Lower leg skin (tissue), 4 donors: ENCODE data around the gene RABEPK. TPM values are rescaled to one million over a fixed set of nuclear protein-coding genes. Genes with fewer than 3 reads are reported as not detected.

Experiments
- DNase-seq, 2 donors: peaks; one replicate each; pipeline ENCODE4 v3.0.0-alpha.2; 2019; ENCODE audit warnings: low spot score in 2 of 2
- H3K4me3 ChIP-seq: fragments of 200-600 bp; sonication (generic); 2 replicates; pipeline ENCODE4 v1.5.1; 2017; ENCODE audit warnings: mild to moderate bottlenecking, low read depth; ENCODE audit not compliant: poor library complexity, severe bottlenecking
- CTCF ChIP-seq, 3 donors: fragments of 450-650 bp; IDR thresholded peaks; one replicate each; pipeline ENCODE4 v1.5.1; 2016; ENCODE audit warnings: antibody characterized with exemption in 3 of 3, mild to moderate bottlenecking in 3 of 3, moderate library complexity in 2 of 3
- POLR2A ChIP-seq, 2 donors: fragments of 450-650 bp; IDR thresholded peaks; one replicate each; pipeline ENCODE4 v1.6.1; 2016 to 2017; ENCODE audit warnings: antibody characterized with exemption in 2 of 2, mild to moderate bottlenecking in 1 of 2, moderate library complexity in 1 of 2
- WGBS, 2 donors: methylation state at CpG; one replicate each; pipeline ENCODE4 v1.1.5; 2018; 5-methylcytosine and 5-hydroxymethylcytosine counted together
- intact Hi-C: fragments of 100-400 bp; cut with DNase I; formaldehyde crosslinking; loops from one replicate; pipeline ENCODE4 v1.15.0; 2023; ENCODE audit warnings: low total_unique reads
- total RNA-seq, 4 donors: library from RNA; depleted of rRNA; stranded (reverse); fragments of >200 nt; gene quantifications; one replicate each; pipeline ENCODE4 v1.1.0, GENCODE V29; 2016

The RABEPK gene
- total RNA-seq, 4 donors from 2014 or later = 12.3 to 17.9 (median 14.1) TPM

GRCh38 chr9:125277411-125277810 is 77.1 kb downstream of the RABEPK start:
- TF ChIP-seq CTCF (IDR thresholded peaks at IDR 0.05) = no peak
- no peak for TF ChIP-seq POLR2A (IDR thresholded peaks at IDR 0.05)
- intact Hi-C loops = no loop called here
- no peak overlapping the region for H3K4me3 ChIP-seq
- DNase-seq = no peak

GRCh38 chr9:125280945-125281344 is 80.6 kb downstream of the RABEPK start:
- no peak for TF ChIP-seq POLR2A (IDR thresholded peaks at IDR 0.05)
- no peak for TF ChIP-seq CTCF (IDR thresholded peaks at IDR 0.05)
- H3K4me3 ChIP-seq = no peak overlapping the region
- 52 to 62% methylated on average over 4 of the region's 4 CpGs for WGBS, 2 donors
- DNase-seq = no peak
- intact Hi-C loops = no loop called here

Other genes starting within 250 kb of the RABEPK start
- 1 to 10 TPM; 2.9 to 9.2 (median 5.8) TPM for gene SCAI, start 57.0 kb upstream of the RABEPK start, total RNA-seq
- gene PPP6C, start 10.7 kb upstream of the RABEPK start, total RNA-seq = 10 to 100 TPM; 26.0 to 29.9 (median 29.5) TPM
- gene HSPA5, start 40.8 kb downstream of the RABEPK start, total RNA-seq = 10 to 100 TPM; 55.9 to 72.3 (median 65.7) TPM
- gene GAPVD1, start 61.3 kb downstream of the RABEPK start, total RNA-seq = 10 to 100 TPM; 50.9 to 79.0 (median 53.4) TPM